Activated CD8-positive, alpha-beta memory T cell treated with anti-CD3 and anti-CD28 coated beads, Interleukin-2, amount 10 ng/mL, durations not matched to agents 7 days and 5 days (primary cell): ENCODE data around the gene NBR1. TPM values are rescaled to one million over a fixed set of nuclear protein-coding genes. Genes with fewer than 3 reads are reported as not detected.
"Not testable (repeated sequence)": the region's sequence is repeated elsewhere in the genome, so short reads cannot be mapped to it uniquely, and the experiment has no call there.

Experiments
- ATAC-seq: fragments of 150-1000 bp; cut with Tn5 transposase; one replicate; pipeline ENCODE4 v1.10.0; 2021; ENCODE audit warnings: moderate library complexity
- CTCF ChIA-PET: fragments of 350-600 bp; sonication (Branson Sonifier 250); formaldehyde crosslinking; loops from one replicate; lab custom pipeline; 2021; ENCODE audit warnings: antibody characterized with exemption; lab: Charles Lee
- DNase-seq: peaks from one replicate; pipeline ENCODE4 v3.0.0-alpha.2; 2020
- H3K27ac Mint-ChIP-seq: one replicate; pipeline ENCODE4 v1.8.0; 2021; ENCODE audit warnings: mild to moderate bottlenecking, mixed read lengths
- H3K27me3 Mint-ChIP-seq: one replicate; pipeline ENCODE4 v1.8.0; 2021; ENCODE audit warnings: mixed read lengths
- H3K36me3 Mint-ChIP-seq: one replicate; pipeline ENCODE4 v1.8.0; 2021; ENCODE audit warnings: mild to moderate bottlenecking, mixed read lengths
- H3K4me1 Mint-ChIP-seq: one replicate; pipeline ENCODE4 v1.8.0; 2021; ENCODE audit warnings: mixed read lengths
- H3K4me3 Mint-ChIP-seq: one replicate; pipeline ENCODE4 v1.8.0; 2021; ENCODE audit warnings: mild to moderate bottlenecking, moderate library complexity, mixed read lengths
- H3K9me3 Mint-ChIP-seq: one replicate; pipeline ENCODE4 v1.8.0; 2022; ENCODE audit warnings: low read depth, mixed read lengths
- total RNA-seq, 2 experiments: library from RNA; stranded (reverse); gene quantifications; one replicate each; pipeline ENCODE4 v1.2.3, GENCODE V29; 2021

Gene NBR1
- total RNA-seq, 2 experiments from 2014 or later, result 46.0 to 53.0 TPM

- ATAC-seq, result no peak
- Mint-ChIP-seq H3K4me3 (no peak overlapping the region), H3K27ac (no peak overlapping the region), H3K36me3 (peaks cover 4% of the 10 kb centered on the region), H3K27me3 (no peaks in the 10 kb centered on the region), H3K4me1 (peaks cover 7% of the 10 kb centered on the region), H3K9me3 (no peaks in the 10 kb centered on the region)
- peak; percentile 28 for DNase-seq
- CTCF ChIA-PET, result interaction anchor here (0.9 kb wide), 1 partner anchor 10 kb away, joined by 3 read pairs; no protein-coding TSS in a partner anchor
Measured at GRCh38 chr17:43226393-43226792, 55.4 kb downstream of the NBR1 start.

GRCh38 chr17:43228020-43228782 lies 57.2 kb downstream of the NBR1 start, which contains the start of gene CCDC200:
TSS of gene CCDC200 (minus strand) at chr17:43228623. CDS start at chr17:43228554, 69 bp downstream.
- H3K4me1 Mint-ChIP-seq, H3K9me3 Mint-ChIP-seq, H3K27ac Mint-ChIP-seq, H3K36me3 Mint-ChIP-seq, DNase-seq, H3K4me3 Mint-ChIP-seq, ATAC-seq, H3K27me3 Mint-ChIP-seq, CTCF ChIA-PET: not testable (repeated sequence)

GRCh38 chr17:43231205-43232020 lies 60.4 kb downstream of the NBR1 start:
- H3K27me3 Mint-ChIP-seq, H3K4me3 Mint-ChIP-seq, CTCF ChIA-PET: not testable (repeated sequence)

GRCh38 chr17:43232021-43232699 lies 61.1 kb downstream of the NBR1 start:
- H3K27ac Mint-ChIP-seq, H3K4me1 Mint-ChIP-seq, ATAC-seq, H3K27me3 Mint-ChIP-seq, H3K4me3 Mint-ChIP-seq, CTCF ChIA-PET, H3K36me3 Mint-ChIP-seq, H3K9me3 Mint-ChIP-seq: not testable (repeated sequence)
- peak; percentile 66 for DNase-seq

More at GRCh38 chr17:43231205-43232020, 60.4 kb downstream of the NBR1 start:
- DNase-seq, result peak; percentile 33
- not testable (repeated sequence) for H3K36me3 Mint-ChIP-seq, H3K4me1 Mint-ChIP-seq, H3K9me3 Mint-ChIP-seq, H3K27ac Mint-ChIP-seq, ATAC-seq

- H3K27ac Mint-ChIP-seq, H3K36me3 Mint-ChIP-seq, DNase-seq, CTCF ChIA-PET, H3K9me3 Mint-ChIP-seq, ATAC-seq, H3K27me3 Mint-ChIP-seq, H3K4me1 Mint-ChIP-seq, H3K4me3 Mint-ChIP-seq: not testable (repeated sequence)
Measured at GRCh38 chr17:43233263-43233662, 62.2 kb downstream of the NBR1 start.

- H3K9me3 Mint-ChIP-seq, H3K27me3 Mint-ChIP-seq, H3K4me1 Mint-ChIP-seq, DNase-seq, H3K4me3 Mint-ChIP-seq, H3K36me3 Mint-ChIP-seq, CTCF ChIA-PET, ATAC-seq, H3K27ac Mint-ChIP-seq: not testable (repeated sequence)
Measured at GRCh38 chr17:43233877-43234276, 62.9 kb downstream of the NBR1 start, which contains the start of gene RNU2-1. TSS of gene RNU2-1 (minus strand) at chr17:43233977.

- H3K36me3 Mint-ChIP-seq, CTCF ChIA-PET, H3K4me1 Mint-ChIP-seq, H3K9me3 Mint-ChIP-seq, H3K27ac Mint-ChIP-seq, DNase-seq, H3K4me3 Mint-ChIP-seq, H3K27me3 Mint-ChIP-seq: not testable (repeated sequence)
- ATAC-seq, result peak; percentile 64
Measured at GRCh38 chr17:43239597-43239996, 68.6 kb downstream of the NBR1 start.

- CTCF ChIA-PET, H3K27me3 Mint-ChIP-seq, DNase-seq, H3K36me3 Mint-ChIP-seq, H3K4me1 Mint-ChIP-seq, H3K9me3 Mint-ChIP-seq, H3K27ac Mint-ChIP-seq, H3K4me3 Mint-ChIP-seq: not testable (repeated sequence)
- peak; percentile 58 for ATAC-seq
Measured at GRCh38 chr17:43240596-43241352, 69.8 kb downstream of the NBR1 start.

GRCh38 chr17:43246456-43246855 lies 75.4 kb downstream of the NBR1 start:
- H3K36me3 Mint-ChIP-seq, H3K4me1 Mint-ChIP-seq, H3K27ac Mint-ChIP-seq, ATAC-seq, H3K27me3 Mint-ChIP-seq, H3K9me3 Mint-ChIP-seq, CTCF ChIA-PET, DNase-seq, H3K4me3 Mint-ChIP-seq: not testable (repeated sequence)

Other genes with a start within 250 kb of the NBR1 start
- gene AARSD1, start 206.8 kb upstream of the NBR1 start, total RNA-seq, result 10 to 100 TPM; 34.1 to 41.9 TPM
- under 1 TPM in 1 of 2 experiments, not detected in 1; 0.30 TPM for gene PTGES3L, start 191.1 kb upstream of the NBR1 start, total RNA-seq
- gene RUNDC1, start 190.6 kb upstream of the NBR1 start, total RNA-seq, result 10 to 100 TPM; 16.9 to 17.4 TPM
- gene RPL27, start 172.8 kb upstream of the NBR1 start, total RNA-seq, result 100 to 1,000 TPM; 889 to 934 TPM
- gene IFI35, start 164.4 kb upstream of the NBR1 start, total RNA-seq, result 100 to 1,000 TPM; 125 to 175 TPM
- 10 to 100 TPM; 10.7 to 16.8 TPM for gene VAT1, start 148.8 kb upstream of the NBR1 start, total RNA-seq
- gene RND2, start 146.0 kb upstream of the NBR1 start, total RNA-seq, result not detected
- 100 to 1,000 TPM in 1 of 2 experiments, 10 to 100 TPM in 1; 84.3 to 102 TPM for gene BRCA1, start 45.9 kb upstream of the NBR1 start, total RNA-seq
- gene TMEM106A, start 40.7 kb downstream of the NBR1 start, total RNA-seq, result 10 to 100 TPM; 13.8 to 23.1 TPM
- not detected for gene CCDC200, start 57.4 kb downstream of the NBR1 start, total RNA-seq
- gene RNU2-1, start 62.8 kb downstream of the NBR1 start, total RNA-seq, result 1,000 to 10,000 TPM; 3,839 to 7,603 TPM
- 1 to 10 TPM; 2.5 to 3.2 TPM for gene ARL4D, start 227.8 kb downstream of the NBR1 start, total RNA-seq